Germinal center (tissue), 1 donor: ENCODE measurements around the gene ZAP70.
"Not testable (repeated sequence)": the region's sequence is repeated elsewhere in the genome, so short reads cannot be mapped to it uniquely, and the experiment has no call there.

Source experiments
- DNase-seq: peaks from one replicate; pipeline ENCODE4 v3.0.0; 2012; ENCODE audit warnings: mixed read lengths, low spot score

ZAP70 gene

DNA sequence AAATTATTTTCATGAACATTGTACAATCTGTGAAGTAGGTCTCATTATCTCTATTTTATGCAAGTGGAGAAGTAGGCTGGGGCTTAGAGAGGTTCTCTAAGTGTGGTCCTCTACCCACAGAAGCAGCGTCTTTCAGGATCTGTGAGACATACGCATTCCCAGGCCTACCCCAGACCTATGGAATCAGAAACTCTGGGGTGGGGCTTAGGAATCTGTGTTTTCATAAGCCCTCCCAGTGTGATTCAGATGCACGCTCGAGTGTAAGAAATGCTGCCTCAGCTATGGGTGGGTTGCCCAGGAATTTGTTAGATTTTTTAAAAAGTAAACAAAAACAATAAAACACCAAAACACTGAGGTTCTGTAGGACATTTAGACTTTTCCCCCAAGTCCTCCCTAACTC is 14.8 kb upstream of the ZAP70 start:
- no peak for DNase-seq

DNA sequence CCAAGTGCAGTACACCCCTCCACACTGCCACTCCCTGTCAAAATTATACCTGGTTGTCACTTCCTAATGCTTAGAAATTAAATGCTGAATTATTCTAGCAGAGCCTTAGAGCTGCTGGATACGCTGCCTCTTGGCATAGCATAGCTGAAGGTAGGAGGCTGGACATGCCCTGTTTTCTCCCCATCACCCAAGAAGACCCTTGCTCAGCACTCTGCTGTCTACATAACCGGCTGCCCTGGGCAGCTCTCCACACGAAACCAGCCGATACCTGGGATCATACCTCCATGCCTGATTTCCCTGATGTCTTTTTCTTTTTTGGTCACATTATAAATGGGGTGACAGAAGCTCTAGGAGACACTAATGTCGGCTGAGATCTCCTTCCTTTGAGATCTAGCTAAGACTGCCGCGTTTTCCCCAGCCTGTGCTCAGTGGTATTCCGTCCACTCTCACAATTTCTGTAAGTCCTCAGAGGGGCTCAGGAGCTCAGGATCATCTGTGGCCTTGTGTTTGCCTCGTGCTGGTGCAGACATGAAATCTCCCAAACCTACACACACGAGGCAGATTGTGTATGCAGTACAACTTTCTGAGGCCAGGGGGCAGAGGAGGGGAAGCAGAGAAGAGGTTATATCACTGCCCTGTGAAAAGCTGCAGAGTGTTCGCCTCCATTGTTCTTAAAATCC is 13.5 kb upstream of the ZAP70 start:
- DNase-seq = peak; percentile 39

DNA sequence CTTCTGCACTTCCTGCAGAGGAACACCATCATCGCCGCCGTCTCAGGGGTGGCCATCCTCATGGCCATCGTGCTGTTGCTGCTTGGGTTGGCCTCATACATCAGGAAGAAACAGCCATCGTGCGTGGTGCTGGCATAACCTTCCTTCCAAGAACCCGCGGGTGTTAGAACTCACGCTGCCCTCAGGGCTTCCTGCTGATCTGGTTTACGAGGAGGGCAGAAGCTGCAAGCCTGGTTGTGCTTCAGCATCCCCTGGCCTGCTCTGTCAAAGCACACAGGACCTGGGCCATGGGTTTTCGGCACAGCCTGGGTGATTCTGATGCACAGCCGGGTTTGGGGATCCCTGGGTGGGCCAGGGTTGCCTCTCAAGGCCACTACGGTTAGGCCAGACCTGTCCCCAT is 12.2 kb upstream of the ZAP70 start:
- no peak for DNase-seq

DNA sequence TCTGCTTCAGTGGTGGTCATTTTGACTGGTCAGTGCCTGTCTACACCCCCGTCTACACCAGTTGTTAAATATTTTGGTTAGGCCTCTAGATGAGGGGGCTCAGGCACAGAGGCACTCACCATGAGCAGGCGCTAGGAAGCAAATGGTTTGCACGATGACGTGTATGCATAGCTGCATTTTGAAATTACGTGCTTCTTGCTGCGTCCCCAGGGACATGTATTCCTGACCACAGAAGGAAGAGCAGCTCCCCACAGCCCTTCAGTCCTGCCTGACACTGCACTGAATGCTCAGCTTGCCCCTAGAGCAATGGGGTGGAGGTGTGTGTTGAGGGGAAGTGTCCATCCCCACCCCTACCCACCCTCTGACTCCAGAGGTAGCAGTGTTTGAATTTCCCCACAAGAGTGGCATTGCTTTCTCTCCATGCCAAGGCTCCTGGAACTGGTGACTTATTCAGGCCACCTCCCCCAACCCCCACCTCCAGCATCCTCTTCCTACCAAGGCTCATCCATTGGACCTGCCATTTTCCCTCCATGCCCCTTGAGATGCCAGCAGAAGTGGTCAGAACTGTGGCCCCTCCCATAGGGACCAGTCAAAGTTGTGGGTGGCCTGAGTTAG is 11.4 kb upstream of the ZAP70 start:
- no peak for DNase-seq

DNA sequence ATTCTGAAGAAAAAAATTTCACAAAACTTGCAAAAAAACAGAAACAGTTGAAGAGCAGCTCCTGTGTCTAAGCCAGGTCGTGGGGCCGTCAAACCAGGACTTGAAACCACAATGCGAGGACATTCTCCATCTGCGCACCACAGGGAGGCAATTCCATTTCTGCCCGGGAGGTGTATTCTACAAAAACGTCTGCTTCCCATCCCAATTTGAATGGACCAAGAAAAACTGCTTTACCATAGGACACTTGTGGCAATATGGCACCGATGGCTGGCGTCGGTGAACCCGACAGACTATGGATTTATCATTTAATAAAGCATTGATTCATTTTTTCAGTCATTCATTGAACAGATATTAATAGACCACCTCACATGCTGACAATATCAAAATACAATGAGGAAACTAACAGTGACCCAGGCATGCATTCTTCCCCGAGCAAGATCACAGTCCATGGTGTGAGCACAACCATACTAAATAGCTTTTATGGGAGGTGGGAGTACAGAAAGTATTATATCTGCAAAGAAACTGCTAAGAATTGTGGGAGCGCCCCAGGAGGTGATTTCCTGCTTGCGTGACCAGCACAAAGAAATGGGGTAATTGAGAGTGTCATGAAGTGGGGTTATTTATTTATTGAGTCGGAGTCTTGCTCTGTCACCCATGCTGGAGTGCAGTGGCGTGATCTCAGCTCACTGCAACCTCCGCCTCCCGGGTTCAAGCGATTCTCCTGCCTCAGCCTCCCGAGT is 10.5 kb upstream of the ZAP70 start:
- no peak for DNase-seq

DNA sequence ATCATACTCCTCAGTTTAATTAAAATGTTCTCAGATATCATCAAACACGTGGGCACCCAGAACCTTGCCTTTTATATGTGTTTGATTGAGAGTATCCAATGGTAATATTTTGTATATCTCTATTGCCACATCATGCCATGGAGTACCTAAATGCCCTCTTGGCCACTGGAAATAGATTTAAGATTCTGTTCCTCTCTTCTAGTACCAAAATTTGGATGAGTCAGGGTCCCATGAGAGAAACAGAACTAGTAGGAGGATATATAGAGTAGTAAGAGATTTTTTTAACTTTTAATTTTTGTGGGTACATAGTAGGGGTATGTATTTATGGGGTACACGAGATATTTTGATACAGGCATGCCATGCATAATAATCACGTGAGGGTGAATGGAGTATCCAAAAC is 9.6 kb upstream of the ZAP70 start:
- no peak for DNase-seq

DNA sequence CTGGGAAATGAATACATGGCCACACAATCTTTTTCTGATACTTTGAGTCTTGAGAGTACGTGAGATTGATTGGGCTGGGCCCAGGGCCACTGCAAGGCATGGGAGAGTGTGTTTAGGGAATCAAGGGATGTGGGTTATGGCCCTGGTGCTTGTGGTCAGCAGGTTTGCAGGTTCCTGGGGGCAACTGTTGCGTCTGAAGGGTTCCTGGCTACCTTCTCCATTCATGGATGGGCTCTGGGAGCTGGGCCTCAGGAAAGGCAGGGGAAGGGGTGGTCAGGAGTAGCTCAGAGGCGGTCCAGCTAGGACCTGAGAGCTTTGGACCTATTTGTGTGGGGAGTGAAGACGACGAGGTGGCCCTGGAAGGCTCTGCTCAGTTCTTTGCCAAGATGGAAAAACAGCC is 8.4 kb upstream of the ZAP70 start:
- DNase-seq = no peak

DNA sequence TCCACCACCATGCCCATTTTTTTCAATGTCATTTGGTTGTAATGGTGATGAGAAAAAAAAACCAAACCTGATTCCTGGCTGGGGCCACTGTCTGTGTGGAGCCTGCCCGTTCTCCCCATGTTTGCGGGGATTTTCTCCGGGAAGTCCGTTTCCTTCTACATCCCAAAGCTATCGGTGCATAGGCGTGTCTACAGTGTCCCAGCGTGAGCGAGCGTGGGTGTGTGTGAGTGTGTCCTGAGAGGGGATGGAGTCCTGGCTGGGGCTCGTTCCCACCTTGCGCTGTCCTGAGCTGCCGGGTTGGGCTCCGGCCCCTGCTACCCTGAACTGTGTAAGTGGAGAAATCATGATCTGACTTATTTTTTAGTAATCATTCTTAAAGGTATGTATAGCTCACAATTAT is 7.3 kb upstream of the ZAP70 start:
- DNase-seq = no peak

DNA sequence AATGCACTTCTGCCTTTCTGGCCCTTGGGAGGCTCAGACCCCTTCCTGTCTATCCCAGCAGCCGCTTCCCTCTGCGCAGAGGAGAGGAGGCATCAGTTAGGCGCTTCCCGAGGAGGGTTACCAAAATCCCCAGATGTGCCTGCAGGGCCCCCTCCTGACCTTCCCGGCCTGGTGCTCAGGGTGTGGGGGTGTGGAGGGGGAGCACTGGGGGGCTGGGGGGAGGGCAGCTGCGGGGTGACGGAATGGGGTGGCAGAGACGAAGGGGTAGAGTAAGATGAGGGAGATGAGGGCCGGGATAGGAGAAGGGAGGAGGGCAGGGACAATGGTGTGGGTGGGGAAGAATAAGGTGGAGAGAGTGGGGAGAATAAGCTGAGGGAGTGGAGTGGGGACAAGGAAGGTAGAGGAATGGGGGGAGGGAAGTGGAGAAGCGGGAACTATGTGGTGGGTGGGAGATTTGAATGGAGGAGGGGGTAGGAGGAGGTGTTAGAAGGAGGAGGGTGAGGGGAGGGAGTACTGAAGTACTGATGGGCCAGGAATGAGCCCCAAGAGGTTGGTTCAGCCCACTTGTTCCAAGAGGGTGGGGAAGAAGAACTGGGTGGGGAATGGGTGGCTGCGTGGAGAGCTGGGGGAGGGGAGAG is 6.5 kb upstream of the ZAP70 start:
- no peak for DNase-seq

DNA sequence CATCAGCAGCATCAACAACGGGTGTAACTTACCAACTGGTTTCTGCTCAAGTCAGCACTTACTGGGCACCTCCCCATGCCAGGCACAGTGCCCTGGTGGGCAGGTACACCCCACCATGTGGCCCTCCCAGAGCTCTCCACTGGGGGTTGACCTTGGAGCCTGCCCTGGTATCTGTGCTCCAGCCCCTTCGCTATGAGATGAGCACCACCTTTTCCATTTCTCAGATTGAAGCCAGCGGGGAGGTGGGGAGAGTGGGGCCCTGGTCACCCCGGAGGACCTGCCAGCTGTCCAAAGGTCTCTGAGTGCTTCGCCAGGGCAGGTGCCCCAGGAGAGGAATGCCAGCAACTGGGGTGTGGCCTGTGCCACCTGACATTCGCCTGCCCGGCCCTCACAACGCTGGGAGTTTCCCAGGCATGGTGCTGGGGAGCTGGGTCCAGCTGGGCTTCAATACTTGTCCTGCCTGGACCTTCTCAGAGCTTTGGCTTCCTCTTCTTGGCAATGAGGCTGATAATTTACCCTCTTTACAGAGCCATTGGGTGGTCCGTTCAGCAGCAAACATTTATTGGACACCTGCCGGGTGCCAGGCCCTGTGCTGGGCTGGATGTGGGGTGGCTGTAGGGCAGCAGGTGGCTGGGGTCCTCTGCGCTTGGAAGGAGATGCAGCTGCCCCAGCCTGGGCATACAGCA is 5.9 kb upstream of the ZAP70 start:
- no peak for DNase-seq

DNA sequence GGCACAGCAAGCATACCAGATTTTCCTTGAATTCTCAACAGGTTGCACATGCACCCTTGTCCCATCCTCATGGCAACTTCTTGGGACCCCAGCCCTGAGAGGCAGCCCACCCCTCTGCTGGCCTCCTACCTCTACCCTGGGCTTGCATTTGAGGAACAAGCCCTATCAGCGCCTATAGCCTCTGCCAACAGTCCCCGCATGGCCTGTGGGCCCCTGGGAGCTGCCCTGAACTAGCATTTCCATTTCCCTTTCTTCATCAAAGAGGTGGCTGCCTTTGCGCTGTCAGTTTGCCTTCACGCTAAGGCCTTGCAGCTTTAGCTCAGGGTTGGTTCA is 5.4 kb upstream of the ZAP70 start:
- DNase-seq = no peak

DNA sequence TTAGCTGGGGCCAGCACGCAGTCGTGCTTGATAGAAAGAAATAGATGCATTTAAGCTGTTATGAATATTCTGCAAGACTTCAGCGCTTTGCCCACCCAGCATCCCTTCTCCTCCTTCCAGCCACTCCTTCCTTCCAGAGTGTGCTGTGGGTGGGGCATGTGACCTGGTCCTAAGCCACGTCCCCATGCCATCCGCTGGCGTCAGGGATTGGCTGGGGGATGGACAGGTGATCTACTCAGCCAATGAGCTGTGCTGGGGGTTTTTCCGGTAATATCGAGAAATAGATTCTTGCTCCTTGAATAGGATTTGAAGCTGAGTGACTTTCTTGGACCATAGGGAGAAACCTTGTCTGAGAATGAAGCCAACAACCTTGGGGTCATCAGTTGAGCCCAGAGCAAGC is 4.8 kb upstream of the ZAP70 start:
- DNase-seq = no peak

DNA sequence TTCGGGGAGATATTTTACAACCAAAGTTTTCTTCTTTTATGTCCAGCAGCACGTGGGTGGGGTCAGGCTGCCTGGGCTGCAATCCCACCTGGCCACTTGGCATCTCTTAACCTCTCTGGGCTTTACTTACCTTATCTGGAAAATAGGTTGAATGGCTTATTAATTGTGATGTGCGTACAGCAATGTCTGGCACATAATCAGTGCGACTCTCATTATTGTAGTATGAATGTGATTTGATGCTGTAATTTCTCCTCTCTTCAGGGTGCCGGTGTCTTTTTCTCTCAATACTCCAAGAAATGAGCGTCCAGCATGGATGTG is 2.0 kb upstream of the ZAP70 start:
- no peak for DNase-seq

DNA sequence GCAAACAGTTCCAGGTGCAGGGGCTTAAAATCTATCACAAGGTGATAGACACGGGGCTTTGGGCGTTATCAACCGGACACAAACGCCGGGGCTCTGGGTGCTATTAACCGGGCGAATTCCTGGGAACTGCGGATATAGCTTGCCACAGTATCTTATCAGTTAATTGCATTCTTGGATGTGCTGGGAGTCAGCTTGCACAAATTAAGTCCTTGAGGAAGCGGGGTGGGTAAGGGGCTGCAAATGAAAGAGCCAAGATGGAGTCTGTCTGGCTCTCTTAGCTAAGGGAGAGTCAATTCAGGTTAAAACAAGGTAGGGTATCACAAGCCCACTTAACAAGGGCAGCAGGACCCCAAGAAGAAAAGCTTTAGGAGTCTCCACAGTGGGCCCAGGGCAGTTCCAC is 1.2 kb upstream of the ZAP70 start:
- not testable (repeated sequence) for DNase-seq

DNA sequence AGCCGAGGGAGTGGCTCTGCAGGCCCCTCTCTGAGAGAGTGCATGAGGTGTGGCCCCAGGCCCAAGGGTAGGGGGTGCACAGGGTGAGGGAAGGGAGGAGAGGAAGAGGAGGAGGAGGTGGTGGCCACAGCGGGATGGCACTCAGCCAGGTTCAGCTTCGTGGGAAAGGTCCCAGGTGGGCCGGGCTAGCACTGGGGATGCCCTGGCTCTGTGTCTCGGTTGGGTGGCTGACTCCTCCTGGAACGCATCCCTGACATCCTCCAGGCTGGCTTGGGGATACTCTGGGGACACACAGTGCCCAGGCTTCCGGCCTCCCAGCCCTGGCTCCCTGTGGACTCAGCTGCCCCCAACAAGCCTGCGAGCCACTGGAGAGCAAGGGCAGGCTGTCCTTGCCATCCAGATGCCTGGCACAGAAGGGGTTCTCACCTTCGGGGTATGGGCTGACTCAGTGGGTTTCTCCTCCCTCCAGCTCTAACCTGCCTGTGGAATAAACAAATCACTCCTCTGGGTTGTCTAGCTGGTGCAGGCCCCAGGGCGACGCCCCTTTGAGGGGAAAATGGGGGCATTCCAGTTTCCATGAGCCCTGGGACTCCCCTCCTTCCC is 582 bp upstream of the ZAP70 start:
- DNase-seq = no peak

DNA sequence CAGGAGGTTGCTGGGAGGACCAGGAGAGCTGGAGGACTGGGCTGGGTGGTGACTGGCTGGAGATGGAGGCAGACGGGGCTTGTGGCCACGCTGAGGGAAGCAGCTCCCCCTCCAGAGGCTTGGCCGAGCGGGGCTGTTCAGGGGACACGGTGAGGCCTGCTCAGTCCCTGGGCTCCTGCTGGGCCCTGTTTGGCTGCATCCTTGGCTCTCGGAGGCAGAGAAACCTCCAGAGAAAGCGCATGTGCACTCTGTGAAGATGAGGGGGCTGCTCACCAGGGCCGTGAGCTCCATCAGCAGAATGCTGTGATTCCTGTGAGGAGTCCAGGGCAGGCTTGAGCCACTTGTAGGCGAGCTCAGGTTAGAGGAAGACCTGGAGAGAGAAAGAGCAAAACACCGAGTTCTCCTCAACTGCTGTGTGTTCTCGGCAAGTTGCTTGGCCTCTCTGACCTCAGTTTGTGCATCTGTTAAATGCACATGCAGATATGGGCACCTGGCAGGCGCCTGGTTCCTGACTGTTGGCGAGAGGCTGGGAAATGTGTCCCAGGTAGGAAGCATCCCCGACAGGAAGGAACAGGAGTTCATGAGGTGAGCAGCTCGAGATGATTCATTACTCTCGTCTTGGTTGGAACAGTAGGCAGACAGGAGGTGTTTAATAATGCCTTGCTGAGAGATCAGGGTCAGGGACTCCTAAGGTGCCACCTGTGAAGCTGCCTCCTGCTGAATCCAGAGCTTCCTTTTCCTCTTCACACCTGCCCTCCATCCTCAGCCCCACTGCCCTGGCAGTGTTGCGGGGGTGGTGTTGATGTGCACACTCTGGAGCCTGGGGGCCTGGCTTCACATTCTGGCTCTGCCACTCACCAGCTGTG is 941 bp downstream of the ZAP70 start:
- no peak for DNase-seq

DNA sequence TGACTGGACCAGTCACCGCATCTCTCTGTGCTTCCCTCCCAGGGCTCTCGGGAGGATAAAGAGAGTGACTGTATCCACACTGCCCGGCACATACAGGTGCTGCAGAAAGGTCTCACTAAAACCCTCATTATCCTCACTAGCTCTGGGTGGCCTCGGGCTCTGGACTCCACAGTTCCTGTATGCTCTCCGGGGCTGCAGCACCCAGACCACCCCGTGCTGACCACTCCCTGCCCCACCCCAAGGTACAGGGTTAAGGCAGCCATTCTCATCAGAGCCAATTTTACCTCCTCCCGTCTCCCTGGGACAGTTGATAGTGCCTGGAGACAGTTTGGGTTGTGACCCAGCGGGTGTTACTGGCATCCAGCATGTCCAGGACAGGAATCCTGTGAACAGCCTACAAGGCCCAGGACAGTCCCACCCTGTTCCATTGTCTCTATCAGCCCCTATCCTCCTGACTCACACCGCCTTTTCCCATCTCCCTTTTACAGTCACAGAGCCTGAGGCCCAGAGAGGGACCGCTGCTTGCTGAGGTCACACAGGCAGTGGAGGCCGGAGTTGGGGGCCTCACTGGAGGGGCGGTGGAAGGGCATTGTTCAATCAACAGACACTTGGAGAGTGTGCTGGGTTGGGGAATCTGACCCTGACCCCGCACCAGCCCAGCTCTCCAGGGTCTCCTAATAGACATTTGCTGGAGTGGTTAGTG is 1.7 kb downstream of the ZAP70 start:
- DNase-seq = no peak

DNA sequence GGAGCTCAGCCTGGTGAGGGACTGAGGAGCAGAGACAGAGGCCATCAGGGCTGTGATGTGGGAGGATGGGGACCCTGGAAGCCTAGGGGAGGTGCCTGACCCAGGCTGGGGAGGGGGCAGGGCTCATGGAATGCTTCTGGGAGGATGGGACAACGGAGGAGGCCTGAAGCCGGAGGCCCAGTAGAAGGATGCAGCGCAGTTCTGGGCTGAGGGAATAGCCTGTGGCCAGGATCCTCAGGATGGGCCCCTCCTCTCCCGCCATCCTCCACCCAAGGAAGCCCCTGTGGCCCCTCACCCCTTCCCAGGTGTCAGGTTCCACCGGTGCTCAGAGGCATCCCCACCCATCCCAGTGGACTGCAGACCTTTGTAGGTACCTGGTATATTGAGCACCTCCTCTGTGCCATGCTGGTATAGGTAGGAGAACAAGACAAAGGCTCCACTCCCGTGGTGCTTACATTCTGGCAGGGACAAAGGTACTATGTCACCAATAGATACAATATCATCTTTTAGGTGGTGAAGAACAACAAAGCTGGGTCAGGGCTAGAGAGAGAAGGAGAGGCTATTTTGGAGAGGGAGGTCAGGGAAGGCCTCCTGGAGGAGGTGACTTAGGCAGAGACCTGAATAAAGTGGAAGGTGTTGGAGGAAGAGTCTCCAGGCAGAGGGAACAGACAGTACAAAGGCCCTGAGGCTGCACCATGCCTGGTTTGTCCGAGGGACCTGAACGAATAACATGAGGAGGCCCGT is 2.7 kb downstream of the ZAP70 start:
- no peak for DNase-seq

DNA sequence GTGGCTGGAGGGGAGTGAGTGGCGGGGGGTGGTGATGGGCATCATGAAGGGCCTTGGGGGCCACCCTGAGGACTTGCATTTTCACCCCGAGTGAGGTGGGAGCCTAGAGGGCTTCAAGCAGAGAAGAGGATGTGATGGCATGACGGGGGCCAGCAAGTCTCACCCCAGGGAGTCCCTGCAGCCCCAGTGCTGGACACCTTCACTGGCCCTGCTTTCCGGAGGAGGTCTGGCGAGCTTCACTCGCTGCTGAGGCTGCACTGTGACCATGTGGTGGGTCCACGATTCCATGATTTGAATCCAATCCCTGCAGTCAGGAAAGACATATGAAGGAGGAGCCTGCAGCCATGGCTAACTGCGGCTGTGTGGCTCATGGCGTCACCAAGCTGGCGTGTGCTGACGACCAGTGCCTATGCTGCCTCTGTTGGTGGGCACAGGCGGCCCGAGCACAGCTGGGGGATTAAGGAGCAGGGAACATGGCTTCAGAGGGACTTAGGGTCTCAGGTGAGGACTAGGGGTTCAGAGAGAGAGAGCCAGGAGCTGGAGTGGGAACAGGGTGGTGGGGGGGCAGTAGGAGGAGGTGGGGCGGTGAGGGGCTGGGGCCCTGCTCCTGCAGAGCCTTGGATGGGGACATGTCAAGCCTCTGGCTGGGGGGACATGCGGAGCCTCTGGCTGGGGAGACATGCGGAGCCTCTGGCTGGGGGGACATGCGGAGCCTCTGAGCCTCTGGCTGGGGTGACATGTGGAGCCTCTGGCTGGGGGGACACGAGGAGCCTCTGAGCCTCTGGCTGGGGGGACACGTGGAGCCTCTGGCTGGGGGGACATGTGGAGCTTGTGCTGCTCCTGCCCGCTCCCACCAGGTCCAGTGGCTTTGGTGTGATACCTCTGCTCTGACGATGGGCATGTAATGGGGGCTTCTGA is 3.6 kb downstream of the ZAP70 start:
- no peak for DNase-seq
